Measurements from ENCODE around the gene ANKRD37.

- TF ChIP-seq EP300 (IDR thresholded peaks at IDR 0.05; ENCODE audit: borderline replicate concordance in 1 of 2, low read depth in 2 of 2, low read length in 2 of 2) (no peak), CTCF (IDR thresholded peaks at IDR 0.05; ENCODE audit: control extremely low read depth in 1 of 3, insufficient read depth in 1 of 3, low read depth in 1 of 3, low read length in 3 of 3) (no peak), JUN (IDR thresholded peaks at IDR 0.05; ENCODE audit: low read depth, low read length) (no peak), RBBP5 (IDR thresholded peaks at IDR 0.05; ENCODE audit: borderline replicate concordance, low read depth, low read length) (no peak), POLR2AphosphoS5 (IDR thresholded peaks at IDR 0.05; ENCODE audit: low read depth, low read length) (no peak), POLR2A (IDR thresholded peaks at IDR 0.05; ENCODE audit: control extremely low read depth in 1 of 2, low read depth in 2 of 2, low read length in 2 of 2) (peak; percentile 14 to 72; a peak in 2 of 3 replicates), MAX (IDR thresholded peaks at IDR 0.05) (no peak)
Observed at GRCh38 chr4:185396724-185397385, at the start of gene ANKRD37.

Data from H1 (cell line).